WERI-Rb-1 (cell line): Measurements from ENCODE around the gene CTNNA3.

Experiments used
- DNase-seq: peaks from one replicate; pipeline ENCODE4 v3.0.0-alpha.2; 2020
- H3K27ac ChIP-seq: fragments of 250-450 bp; sonication (Bioruptor Pico); 2 replicates; pipeline ENCODE4 v1.5.1; 2020; ENCODE audit warnings: mild to moderate bottlenecking, moderate library complexity
- H3K27me3 ChIP-seq: fragments of 250-450 bp; sonication (Bioruptor Pico); 2 replicates; pipeline ENCODE4 v1.5.1; 2021; ENCODE audit warnings: mild to moderate bottlenecking, low read depth, moderate library complexity; ENCODE audit not compliant: insufficient read depth, severe bottlenecking
- H3K36me3 ChIP-seq: fragments of 250-450 bp; sonication (Bioruptor Pico); 2 replicates; pipeline ENCODE4 v1.5.1; 2020; ENCODE audit warnings: mild to moderate bottlenecking, moderate library complexity
- H3K4me3 ChIP-seq: 2 replicates; pipeline ENCODE4 v1.5.1; 2011; ENCODE audit warnings: low read depth, mild to moderate bottlenecking, control low read depth, low read length
- H3K9me3 ChIP-seq: fragments of 250-450 bp; sonication (Bioruptor Pico); 2 replicates; pipeline ENCODE4 v1.5.1; 2021; ENCODE audit warnings: mild to moderate bottlenecking, moderate library complexity; ENCODE audit not compliant: severe bottlenecking
- TF ChIP-seq, protein P1 (sequence below): IDR thresholded peaks from 2 replicates; pipeline ENCODE4 v1.5.1; 2011; ENCODE audit warnings: low read depth, mild to moderate bottlenecking, control low read depth, inconsistent platforms, low read length

Gene CTNNA3

DNA sequence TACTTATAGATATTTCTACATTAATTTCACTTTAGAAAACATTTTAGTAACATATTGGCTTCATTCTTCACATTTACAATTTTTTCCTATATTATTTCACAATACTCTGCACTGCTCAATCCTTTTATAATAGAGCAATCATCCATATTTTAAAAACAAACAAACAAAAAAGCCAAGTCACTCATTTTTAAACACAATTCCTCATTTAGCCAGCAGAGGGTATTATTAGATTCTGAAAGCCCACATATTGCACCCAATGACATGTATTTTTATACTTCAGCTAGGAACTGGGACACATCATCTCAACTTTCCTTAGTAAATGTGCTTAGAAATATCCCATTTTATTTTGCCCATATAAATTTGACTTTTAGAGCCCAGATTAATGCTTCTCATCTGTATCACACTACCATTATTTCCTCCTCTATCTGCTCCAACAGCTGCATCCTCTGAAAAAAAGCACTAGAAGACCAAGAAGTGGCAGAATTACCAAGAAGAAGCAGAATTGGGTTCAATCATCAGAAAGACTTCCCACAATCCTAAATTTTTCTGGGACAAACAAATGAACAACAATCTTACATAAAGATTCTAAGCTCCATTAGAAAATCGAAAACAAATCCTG is 29.5 kb downstream of the CTNNA3 start:
- no peak overlapping the region for H3K27ac ChIP-seq
- no peaks in the 10 kb centered on the region for H3K36me3 ChIP-seq
- H3K27me3 ChIP-seq = no peaks in the 10 kb centered on the region
- TF ChIP-seq, protein P1, sequence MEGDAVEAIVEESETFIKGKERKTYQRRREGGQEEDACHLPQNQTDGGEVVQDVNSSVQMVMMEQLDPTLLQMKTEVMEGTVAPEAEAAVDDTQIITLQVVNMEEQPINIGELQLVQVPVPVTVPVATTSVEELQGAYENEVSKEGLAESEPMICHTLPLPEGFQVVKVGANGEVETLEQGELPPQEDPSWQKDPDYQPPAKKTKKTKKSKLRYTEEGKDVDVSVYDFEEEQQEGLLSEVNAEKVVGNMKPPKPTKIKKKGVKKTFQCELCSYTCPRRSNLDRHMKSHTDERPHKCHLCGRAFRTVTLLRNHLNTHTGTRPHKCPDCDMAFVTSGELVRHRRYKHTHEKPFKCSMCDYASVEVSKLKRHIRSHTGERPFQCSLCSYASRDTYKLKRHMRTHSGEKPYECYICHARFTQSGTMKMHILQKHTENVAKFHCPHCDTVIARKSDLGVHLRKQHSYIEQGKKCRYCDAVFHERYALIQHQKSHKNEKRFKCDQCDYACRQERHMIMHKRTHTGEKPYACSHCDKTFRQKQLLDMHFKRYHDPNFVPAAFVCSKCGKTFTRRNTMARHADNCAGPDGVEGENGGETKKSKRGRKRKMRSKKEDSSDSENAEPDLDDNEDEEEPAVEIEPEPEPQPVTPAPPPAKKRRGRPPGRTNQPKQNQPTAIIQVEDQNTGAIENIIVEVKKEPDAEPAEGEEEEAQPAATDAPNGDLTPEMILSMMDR = peak; percentile 29; the same call in 1 of the 2 replicates
- H3K4me3 ChIP-seq = no peak overlapping the region
- no peak for DNase-seq
- H3K9me3 ChIP-seq = no peaks in the 10 kb centered on the region

- Histone ChIP-seq H3K36me3 (no peaks in the 10 kb centered on the region), H3K27ac (no peak overlapping the region), H3K4me3 (no peak overlapping the region), H3K9me3 (no peaks in the 10 kb centered on the region), H3K27me3 (no peaks in the 10 kb centered on the region)
- TF ChIP-seq, protein P1 = no peak
- no peak for DNase-seq
These were observed 30.5 kb downstream of the CTNNA3 start for GRCh38 chr10:67665491-67665890.

DNA sequence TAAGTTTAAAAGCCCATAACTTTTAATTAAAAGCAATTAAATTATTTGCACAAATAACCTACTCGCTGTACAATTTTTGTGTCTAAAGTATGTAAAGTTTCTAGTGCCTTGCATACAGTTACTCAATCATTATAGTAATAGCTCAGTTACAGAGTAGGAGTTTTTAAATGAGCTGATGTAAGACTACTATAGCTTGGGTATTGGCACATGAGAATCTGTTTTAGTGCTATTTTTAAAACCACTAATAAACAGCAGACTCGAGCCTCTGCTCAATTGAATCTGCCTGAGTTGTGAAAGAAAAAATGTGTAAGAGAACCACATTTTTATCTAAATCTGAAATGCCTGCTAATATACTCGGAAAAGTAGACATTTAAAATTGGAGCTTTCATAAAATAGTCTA is 31.1 kb downstream of the CTNNA3 start:
- H3K4me3 ChIP-seq = no peak overlapping the region
- H3K27me3 ChIP-seq = no peaks in the 10 kb centered on the region
- TF ChIP-seq, protein P1 = no peak
- H3K36me3 ChIP-seq = no peaks in the 10 kb centered on the region
- H3K27ac ChIP-seq = no peak overlapping the region
- DNase-seq = no peak
- H3K9me3 ChIP-seq = no peaks in the 10 kb centered on the region

DNA sequence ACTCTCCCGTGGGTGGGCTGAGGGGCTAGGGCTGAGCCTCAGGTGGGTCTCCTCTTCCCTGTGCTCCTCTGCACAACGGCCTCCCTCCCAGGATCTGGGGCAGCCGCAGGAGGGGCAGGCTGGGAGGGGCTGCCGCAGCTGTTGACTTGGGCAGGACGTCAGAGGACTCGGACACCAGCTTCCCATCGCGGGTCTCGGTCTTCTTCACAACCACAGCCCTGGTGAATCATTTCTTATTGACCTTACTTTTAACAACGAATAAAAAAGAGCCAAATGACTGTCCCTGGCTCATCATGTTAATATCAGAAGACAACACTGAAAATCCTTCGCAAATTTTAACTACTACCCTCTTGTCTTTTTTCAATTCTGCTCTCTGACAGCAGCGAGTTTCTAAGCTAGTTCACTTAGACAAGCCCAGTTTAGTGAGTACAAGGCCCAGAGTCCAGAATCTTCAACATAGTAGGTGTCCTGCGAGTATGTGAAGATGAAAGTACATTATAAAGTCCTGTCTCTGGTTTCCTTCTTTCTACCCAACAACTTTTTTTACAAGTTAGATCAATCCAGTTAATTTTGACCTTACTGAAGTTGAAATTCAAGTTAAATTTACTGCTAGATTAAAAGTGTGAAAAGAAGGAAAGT is 32.4 kb downstream of the CTNNA3 start:
- DNase-seq = no peak
- no peaks in the 10 kb centered on the region for H3K27me3 ChIP-seq
- TF ChIP-seq, protein P1 = no peak
- no peak overlapping the region for H3K4me3 ChIP-seq
- no peak overlapping the region for H3K27ac ChIP-seq
- H3K36me3 ChIP-seq = no peaks in the 10 kb centered on the region
- H3K9me3 ChIP-seq = no peaks in the 10 kb centered on the region

- TF ChIP-seq, protein P1 = no peak
- DNase-seq = no peak
- Histone ChIP-seq H3K9me3 (no peaks in the 10 kb centered on the region), H3K4me3 (no peak overlapping the region), H3K27me3 (no peaks in the 10 kb centered on the region), H3K36me3 (no peaks in the 10 kb centered on the region), H3K27ac (no peak overlapping the region)
These were observed 33.6 kb downstream of the CTNNA3 start for GRCh38 chr10:67662415-67662814.

DNA sequence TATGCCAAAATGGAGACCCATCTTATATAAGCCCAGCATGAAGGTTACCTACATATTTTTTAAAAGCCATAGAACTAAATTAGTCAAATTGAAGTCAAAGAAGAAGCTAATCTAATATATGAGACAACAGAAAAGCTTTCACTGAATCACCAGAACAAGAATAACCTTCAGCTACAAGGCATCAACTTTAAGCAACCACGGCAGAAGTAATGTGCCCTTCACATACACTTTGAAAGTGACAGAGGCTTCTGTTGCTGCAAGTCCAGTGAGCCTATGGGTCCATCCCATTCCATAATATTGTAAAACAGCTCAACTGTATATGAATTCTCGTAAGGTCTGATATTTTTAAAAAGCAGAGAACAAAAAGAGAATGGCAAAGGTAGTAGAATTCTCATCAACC is 36.5 kb downstream of the CTNNA3 start:
- Histone ChIP-seq H3K27me3 (no peaks in the 10 kb centered on the region), H3K27ac (no peak overlapping the region), H3K9me3 (no peaks in the 10 kb centered on the region), H3K36me3 (no peaks in the 10 kb centered on the region), H3K4me3 (no peak overlapping the region)
- TF ChIP-seq, protein P1 = no peak
- DNase-seq = no peak
